ENCODE measurements around the gene EFNA3.
A peak's percentile ranks its signal among the peaks of the same experiment; 100 is the strongest.

Gene EFNA3

DNA sequence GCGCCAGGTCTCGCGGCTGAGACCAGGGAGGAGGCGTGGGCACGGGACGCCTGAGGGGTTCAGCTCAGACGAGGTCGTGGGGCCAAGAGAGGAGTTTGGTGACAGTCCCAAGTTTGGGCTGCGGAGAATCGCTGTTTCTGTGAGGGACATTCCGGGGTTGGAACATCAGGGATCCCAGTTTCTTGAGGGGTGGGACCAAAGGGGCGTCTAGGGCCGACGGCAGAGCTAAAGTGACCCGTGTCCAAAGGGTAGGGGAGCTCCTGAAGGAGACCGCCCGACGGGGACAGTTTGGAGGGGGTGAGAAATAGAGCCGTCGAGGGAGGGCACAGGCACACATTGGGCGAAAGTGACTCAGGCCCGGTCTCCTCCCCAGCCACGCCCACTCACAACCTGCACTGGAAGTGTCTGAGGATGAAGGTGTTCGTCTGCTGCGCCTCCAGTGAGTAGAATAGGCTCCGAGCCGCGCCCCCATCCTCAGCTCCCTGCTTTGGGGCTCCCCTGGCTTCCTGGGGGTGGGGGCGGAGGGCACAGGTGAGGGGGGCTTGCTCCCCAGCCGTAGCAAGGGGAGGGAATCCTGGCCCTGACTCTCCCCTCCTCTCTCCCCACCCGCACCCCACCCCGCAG lies 7.0 kb downstream of the EFNA3 start:
- peak; percentile 62 for DNase-seq

DNA sequence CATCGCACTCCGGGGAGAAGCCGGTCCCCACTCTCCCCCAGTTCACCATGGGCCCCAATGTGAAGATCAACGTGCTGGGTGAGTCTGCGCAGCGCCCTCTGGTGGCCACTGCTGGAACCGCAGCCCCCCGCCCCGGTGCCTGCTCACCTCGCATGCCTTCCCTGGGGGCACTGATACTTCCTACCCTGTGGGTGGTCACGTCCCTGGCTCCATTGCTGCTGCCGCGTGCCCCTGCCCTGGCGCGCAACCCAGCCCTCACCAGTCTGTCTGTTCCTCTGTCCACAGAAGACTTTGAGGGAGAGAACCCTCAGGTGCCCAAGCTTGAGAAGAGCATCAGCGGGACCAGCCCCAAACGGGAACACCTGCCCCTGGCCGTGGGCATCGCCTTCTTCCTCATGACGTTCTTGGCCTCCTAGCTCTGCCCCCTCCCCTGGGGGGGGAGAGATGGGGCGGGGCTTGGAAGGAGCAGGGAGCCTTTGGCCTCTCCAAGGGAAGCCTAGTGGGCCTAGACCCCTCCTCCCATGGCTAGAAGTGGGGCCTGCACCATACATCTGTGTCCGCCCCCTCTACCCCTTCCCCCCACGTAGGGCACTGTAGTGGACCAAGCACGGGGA lies 7.6 kb downstream of the EFNA3 start:
- peak; percentile 69 for DNase-seq

DNA sequence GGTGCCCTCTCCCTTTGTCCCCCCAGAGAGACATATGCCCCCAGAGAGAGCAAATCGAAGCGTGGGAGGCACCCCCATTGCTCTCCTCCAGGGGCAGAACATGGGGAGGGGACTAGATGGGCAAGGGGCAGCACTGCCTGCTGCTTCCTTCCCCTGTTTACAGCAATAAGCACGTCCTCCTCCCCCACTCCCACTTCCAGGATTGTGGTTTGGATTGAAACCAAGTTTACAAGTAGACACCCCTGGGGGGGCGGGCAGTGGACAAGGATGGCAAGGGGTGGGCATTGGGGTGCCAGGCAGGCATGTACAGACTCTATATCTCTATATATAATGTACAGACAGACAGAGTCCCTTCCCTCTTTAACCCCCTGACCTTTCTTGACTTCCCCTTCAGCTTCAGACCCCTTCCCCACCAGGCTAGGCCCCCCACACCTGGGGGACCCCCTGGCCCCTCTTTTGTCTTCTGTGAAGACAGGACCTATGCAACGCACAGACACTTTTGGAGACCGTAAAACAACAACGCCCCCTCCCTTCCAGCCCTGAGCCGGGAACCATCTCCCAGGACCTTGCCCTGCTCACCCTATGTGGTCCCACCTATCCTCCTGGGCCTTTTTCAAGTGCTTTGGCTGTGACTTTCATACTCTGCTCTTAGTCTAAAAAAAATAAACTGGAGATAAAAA lies 8.4 kb downstream of the EFNA3 start:
- DNase-seq, result no peak

DNA sequence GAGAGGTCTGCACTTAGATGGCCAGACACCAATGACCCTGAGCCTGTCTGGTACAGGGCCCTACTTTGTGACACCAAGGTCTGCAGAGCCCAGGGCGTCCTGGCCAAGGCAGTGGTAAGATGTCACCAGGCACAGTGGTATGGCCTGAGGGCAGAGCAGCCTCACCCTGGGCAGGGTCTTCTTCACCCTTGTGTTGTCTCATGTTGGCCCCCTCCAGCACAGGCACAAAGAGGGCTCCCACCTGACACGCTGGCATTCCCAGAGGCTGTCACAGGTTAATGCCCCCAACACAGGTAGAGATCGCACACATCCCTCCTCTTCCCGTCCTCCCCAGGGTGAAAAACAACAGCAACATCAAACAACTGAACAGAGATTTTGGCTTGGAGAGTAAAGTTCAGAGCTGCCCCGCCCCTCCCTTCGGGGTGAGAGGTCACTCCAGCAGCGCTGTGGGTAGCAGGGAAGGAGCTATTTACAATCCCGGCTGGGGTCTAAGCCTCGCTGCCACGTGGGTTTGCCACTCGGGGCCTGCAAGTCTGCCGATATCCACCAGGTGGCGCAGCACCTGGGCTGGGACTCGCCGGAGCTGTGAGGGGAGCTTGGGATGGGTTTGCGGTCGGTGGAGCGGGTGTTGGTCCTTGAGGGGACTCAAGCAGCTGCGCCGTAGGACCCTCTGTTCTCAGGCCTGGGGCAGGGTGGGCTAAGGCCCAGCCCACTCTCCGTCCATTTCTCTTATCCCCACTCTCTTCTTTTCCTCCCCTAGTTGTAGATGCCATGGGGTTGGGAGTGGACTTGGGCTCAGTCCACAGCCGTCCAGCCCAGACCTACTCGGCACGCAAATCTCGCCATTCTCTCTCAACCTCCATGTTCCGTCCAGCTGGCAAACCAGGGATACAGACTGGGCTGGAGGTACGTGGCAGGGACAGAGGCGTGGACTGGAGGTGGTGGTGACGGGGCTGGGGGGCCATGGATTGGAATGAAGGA lies 12.7 kb downstream of the EFNA3 start:
- peak; percentile 61 for DNase-seq

DNA sequence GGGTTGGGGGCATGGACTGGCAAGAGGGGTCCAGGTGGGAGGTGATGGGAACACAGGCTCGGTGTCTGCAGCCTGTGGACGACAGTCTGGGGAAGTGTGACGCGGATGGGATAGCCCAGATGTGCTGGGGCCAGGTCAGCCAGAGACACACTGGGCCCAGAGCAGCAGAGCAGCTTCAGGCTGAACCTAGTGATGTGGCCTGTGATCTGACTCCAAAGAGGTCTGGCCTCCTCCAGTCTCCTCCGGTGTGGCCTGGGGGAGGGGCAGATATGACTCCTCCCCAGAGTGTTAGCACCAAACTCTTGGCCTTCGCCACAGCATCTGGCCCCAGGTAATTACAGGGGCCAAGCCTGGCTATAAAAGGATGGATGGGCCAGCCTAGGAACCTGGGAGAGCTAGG lies 13.5 kb downstream of the EFNA3 start:
- DNase-seq, result no peak

DNA sequence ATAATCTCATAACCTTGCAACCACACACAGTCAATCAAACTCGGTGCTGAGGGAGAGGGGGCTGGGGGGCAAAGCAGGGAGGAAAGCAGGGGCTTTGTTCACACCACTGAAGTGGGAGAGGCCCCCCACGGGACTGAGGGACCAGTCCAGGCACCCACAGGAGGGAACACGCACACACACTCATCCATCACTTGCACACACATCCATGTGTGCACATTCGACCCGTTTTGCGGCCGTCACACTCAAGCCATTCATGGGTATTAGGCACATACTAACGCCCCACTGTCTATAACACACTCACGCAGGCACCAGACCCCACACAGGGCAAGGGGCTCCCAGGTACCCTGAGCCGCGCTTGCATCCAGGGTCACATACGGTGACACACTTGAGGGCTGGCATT lies 14.0 kb downstream of the EFNA3 start:
- DNase-seq, result no peak

DNA sequence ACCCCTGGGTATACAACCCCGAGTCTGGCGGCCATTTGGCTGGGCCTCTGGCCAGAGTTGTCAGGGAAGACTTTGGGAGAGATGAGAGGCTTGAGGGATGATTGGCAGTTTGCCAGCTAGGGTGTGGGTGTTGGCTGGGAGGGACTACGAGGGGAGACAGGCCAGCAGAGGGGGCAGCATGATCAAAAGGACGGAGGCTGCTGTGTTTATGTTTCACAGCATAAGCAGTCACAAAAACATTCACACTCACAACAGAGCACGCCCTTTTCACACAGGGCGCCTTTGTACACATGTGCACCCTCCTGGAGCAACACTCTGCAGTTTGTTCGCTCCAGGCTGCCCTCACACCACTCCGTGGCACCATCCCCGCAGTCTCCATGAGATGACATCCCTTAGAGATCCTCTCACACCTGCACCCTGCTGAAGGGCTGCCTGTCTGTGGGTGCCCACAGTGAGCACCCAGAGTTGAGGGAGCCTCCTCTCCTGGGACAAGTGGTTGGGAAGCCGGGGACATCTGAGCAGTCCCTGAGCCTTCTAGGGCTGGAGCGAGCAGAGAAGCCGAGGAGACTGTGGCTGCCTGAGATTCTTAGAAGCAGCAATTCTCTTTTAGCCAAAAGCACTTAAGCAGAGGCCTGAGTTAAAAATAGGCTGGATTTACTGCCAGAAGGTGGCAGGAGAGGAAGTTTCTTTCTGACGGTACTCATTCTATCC lies 15.4 kb downstream of the EFNA3 start:
- no peak for DNase-seq

DNA sequence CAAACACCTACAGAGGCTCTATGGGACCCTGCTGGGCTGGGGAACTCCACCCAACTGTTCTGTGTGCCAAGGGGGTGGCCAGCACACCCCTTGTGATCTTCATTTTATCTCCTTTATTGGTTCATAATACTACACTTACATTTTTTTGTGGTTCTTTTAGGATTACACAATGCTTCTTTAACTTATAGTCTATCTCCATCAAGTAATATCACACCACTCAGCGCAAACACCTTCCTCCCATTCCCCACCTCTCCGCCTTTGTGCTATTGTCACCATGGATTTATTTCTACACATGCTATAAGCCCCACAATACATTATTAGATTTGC lies 15.9 kb downstream of the EFNA3 start:
- DNase-seq, result no peak

DNA sequence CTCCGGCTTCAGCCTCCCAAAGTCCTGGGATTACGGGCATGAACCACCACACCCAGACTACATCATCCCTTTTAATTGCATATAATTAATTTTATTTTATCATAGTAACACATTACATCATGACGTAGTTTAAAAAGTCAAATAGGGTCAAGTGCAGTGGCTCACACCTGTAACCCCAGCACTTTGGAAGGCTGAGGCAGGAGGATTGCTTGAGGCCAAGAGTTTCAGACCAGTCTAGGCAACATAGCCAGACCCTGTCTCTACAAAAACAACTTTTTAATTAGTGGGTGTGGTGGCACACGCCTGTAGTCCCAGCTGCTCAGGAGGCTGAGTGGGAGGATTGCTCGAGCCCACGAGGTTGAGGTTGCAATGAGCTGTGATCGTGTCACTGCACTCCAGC lies 20.7 kb downstream of the EFNA3 start:
- no peak for DNase-seq

DNA sequence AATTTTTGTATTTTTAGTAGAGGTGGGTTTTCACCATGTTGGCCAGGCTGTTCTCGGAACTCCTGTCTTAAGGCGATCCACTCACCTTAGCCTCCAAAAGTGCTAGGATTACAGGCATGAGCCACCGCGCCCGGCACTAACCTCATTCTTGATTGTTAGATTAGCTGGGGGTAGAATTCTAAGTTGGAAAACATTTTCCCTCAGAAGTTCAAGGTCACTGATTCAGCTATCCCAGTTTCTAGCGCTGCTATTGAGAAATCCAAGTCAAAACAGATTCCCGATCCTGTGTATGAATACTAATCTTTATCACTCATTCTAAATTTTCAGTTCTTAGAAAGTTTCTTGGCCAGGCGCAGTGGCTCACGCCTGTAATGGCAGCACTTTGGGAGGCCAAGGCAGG lies 24.7 kb downstream of the EFNA3 start:
- no peak for DNase-seq

DNA sequence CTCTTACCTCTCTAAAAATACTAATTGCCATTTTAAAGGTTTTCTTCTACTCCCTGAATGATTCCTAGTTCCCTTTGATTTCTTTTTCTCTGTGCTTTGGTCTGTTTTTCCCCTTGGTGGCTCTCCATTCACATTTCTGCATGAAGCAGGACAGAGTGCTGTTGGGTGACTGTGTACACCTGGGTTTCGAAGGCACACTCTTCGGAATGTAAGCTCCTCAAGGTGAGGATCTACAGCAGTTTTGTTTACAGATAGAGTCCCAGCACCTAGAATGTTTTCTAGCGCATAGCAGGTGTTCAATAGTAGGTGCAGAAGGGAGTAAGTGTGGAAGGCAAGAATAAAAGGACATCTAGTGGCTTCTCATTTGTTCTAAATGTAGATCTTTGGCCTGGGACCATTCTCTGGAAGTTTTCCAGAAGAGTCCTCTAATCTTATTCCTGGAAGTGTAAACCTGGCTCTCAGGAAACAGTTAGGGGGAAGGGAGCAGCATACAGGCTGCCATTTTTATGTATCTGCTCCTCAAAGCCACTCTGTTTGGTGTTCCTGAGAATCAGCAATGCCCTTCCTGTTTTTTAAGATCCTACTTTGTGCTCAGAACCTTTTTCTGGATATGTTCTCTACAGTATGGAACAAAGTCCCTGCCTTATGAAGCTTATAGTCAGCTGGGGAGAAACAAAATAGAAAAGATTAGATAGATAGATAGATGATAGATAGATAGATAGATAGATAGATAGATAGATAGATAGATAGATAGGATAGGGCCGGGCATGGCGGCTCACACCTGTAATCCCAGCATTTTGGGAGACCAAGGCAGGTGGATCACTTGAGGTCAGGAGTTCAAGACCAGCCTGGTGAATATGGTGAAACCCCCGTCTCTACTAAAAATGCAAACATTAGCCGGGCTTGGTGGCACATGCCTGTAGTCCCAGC lies 26.2 kb downstream of the EFNA3 start:
- DNase-seq, result no peak

DNA sequence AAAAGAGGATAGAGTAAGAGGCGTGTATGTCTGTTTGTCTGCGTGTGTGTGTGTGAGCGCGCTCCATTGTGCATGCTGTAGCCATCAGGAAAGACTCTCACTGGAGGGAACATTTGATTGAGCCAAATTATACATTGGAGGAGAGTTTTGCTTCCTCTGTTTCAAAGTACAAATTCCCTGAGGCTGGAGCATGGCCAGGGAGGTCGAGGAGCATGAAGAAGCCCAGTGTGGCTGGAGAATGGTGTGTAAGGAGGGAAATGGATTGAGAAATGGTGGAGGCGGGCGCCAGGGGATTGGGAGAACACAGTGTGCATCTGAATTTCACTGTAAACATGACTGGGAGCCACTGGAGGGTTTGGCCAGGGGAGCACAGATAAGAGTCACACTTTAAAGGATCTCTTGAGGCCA lies 27.0 kb downstream of the EFNA3 start:
- no peak for DNase-seq

DNA sequence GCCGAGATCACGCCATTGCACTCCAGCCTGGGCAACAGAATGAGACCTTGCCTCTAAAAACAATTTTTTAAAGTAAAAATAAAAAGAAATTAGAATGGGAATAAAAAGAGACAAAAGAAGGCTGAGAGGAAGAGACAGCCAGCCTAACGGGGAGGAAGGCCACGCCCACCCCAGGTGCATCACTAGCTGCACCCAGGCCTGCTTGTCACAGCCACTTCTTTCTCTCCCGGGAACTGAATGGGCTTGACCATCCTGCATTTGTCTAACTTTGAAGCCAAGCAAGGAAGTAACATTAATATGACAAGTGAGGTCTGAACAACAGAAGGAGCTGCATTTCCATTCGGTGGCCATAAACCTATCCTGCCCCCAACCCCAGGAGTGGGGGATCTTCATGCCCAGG lies 28.2 kb downstream of the EFNA3 start:
- DNase-seq, result no peak

DNA sequence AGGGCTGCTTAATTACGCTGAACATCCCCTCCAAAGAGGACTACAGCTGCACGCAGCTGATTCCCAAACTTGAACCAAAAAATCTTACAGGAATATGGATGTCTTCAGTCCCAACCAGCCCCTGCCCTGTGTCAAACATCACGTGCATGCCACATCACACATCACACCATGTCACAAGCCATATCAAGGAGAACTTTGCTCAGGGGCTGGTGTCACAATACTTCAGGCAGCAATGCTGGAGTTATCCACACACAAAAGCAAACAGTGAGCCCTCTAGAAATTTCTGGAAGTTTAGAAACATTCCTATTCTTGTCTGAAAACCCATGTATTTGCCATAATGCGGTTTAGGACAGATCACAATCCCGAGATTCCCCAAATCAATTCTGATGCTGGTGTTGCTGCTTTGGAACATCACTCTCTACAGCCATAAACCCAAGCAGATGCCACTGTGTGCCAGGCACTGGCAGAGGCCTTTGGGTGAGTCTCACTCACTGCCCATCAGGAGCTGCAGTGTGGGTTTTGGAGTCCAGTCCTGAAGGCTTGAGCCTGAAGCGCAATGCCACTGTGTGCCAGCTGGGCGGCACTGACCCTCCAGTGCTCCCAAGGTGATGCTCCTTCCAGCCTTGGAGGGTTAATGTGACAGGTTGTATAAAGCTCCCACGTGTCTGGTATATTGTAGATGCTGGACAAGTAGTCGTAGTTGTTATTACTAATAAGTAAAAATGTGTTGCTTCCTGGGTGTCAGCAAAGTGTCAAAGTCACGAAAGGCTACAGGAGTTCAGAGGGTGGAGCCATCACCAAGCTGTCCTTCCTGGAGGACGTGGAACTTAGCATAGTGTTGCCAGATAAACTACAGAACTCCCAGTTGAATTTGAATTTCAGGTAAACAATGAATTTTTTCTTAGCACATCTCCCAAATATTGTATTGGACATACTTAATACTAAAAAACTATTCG lies 28.9 kb downstream of the EFNA3 start:
- DNase-seq, result no peak

DNA sequence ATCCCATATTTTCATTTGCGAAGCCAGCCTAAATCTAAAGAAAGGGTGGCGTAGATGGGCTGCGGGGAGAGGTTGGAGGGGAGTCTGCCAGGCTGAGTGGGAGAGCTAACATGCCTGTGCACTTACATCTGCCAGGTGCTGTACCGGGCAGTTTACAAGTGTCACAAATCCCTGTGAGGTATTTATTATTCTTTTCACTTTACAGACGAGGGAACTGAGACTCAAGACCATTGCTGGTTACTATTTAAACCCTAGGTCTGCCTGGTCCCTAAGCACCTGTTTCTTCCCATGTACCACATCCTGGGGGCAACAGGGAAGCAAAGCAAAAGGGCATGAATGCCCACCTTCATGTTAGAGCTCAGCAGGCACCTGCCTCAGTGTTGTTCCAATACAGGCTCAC lies 29.7 kb downstream of the EFNA3 start:
- no peak for DNase-seq

DNA sequence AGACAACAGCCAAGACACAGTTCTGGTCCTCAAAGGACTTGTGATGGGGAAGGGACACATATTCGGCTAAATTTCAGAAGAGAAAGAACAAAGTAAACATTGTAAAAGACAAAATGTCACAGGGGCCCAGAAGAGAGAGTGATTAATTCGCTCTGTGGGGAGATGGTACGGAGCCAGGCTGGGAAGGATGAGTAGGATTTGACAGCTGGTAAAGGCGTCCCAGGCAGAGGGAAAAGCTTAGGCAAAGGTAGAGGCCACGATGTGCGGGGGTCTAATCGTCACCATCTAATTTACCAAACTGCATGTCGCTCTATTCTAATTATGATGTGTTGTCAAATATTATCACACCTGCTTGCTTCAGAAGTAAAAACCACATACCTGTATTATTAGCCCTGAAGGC lies 31.7 kb downstream of the EFNA3 start:
- no peak for DNase-seq

DNA sequence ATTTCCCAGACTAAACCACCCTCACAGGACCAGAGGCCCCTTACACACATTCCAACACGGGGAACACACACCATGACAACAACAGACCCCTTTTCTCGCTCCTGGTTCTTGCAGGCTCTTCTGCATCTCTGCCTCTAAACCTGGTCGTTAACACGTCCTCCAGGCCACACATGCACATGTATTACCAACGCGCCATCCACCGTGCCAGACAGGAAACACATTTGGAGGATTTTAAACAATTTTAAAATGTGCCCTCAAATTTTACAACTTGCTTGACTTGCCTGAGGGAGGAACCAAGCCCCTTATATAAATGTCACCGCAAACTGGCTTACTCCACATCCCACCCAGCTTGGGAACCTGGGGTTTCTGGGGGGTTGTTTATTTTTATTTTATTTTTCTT lies 32.2 kb downstream of the EFNA3 start:
- DNase-seq, result no peak

DNA sequence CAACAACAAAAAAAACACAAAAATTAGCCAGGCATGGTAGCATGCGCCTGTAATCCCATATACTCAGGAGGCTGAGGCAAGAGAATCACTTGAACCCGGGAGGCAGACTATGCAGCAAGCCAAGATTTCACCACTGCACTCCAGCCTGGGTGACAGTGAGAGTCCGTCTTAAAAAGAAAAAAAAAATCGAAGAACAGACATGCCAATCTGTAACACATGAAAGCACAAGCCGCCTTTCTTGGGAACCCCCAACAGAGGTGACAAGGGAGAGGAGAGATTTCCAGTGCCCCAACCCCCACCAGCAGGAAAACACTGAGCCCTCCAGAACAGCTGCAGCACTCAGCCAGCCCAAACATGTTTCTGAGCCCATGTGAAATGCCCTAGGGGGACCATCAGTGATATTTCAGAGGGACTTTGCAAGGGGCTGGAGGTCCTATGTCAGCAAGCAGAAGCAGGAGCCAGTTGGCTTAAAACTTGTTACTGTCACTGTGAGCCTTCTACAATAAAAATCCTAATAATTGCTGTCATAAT lies 34.9 kb downstream of the EFNA3 start:
- no peak for DNase-seq

DNA sequence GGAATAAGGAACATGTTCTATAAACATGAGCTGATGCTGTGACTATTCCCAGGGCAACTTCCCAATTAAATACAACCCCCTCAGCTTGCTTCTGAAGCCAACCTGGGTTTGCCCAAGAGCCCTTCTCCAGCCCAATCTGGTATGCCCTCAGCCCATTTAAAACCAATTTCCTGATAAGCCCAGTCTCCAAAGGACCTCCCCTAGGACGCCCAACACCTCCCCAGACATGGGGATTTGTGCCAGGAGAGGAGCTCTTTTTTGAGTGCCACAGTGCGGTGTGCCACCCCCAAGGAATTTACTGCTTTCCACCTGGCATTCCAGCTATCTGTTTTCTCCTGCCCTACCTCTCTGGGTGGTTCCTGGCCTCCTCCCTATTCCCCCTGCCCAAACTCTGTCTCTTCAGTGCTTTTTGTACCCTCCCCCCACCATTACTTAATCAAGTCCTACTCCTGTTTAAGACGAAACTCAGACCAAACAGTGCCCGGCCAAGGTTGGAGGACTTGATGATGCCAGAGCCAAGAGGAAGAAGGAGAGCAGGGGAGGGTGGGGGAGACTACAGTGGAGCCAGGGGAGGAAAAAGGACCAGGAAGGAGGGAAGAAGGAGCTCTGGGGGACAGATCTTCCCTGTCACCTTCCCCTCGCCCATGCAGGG lies 37.6 kb downstream of the EFNA3 start:
- no peak for DNase-seq

DNA sequence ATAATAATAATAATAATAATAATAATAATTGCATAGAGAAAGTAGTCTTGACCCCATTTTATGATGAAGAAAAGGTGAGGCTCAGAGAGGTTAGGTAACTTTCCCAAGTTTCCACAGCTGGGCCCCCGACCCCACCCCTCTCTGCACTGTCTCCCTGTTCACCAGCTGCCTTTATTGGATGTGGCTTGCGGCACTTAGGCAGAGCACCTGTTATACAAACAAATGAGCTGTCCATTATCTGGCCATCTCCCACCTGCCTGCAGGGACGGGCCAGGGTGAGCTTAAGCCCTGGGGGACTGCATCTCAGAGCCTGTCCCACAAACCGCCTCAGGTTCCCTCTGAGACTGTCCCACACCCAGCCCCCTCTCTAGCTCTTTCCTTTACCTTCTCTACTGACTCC lies 39.0 kb downstream of the EFNA3 start:
- no peak for DNase-seq
